Endothelial cell of umbilical vein (primary cell): ENCODE data around the gene YWHAH. TPM values are rescaled to one million over a fixed set of nuclear protein-coding genes. Genes with fewer than 3 reads are reported as not detected.

Experiments
- BruUV-seq: library from RNA; stranded (reverse); fragments of 400-500 nt; replicated peaks from 2 replicates; lab custom pipeline; 2021; lab: Mats Ljungman, UMichigan
- CTCF ChIA-PET: fragments of 300-600, 350-600 bp; sonication (Branson Sonifier 250); formaldehyde crosslinking; loops from one replicate; lab custom pipeline; 2021; ENCODE audit warnings: antibody characterized with exemption, inconsistent platforms; lab: Charles Lee
- POLR2A ChIA-PET: fragments of 300-600, 350-600 bp; sonication (Branson Sonifier 250); formaldehyde crosslinking; loops from one replicate; lab custom pipeline; 2021; ENCODE audit warnings: antibody characterized with exemption, inconsistent platforms; lab: Charles Lee
- DNase-seq: peaks from one replicate; pipeline ENCODE4 v3.0.0-alpha.2; 2011; ENCODE audit warnings: low read depth, low spot score
- FAIRE-seq: peaks from 2 replicates; lab custom pipeline; 2011; peaks lifted over from hg19 to GRCh38; lab: Jason Lieb, UNC
- H2AFZ ChIP-seq: 2 replicates; pipeline ENCODE4 v1.6.0; 2012; ENCODE audit warnings: low read depth, low read length, control low read depth, inconsistent platforms
- H3K27ac ChIP-seq: 2 replicates; pipeline ENCODE4 v1.5.1; 2011; ENCODE audit warnings: low read depth, mild to moderate bottlenecking, control low read depth, low read length, moderate library complexity; ENCODE audit not compliant: insufficient read depth
- H3K27me3 ChIP-seq, 2 experiments: 2 replicates each; pipeline versions ENCODE4 v1.6.0 to v1.6.1; 2011; ENCODE audit warnings: low read length in 2 of 2, mixed read lengths in 1 of 2; ENCODE audit not compliant: control insufficient read depth in 2 of 2, insufficient read depth in 2 of 2
- H3K36me3 ChIP-seq, 2 experiments: 2 replicates in 1 of 2; 3 replicates in 1 of 2; pipeline ENCODE4 v1.5.1; 2011; ENCODE audit warnings: low read length in 2 of 2, mild to moderate bottlenecking in 1 of 2, moderate library complexity in 1 of 2; ENCODE audit not compliant: control insufficient read depth in 2 of 2, insufficient read depth in 2 of 2; ENCODE audit errors: extremely low read depth in 1 of 2
- H3K4me1 ChIP-seq: 3 replicates; pipeline ENCODE4 v1.5.1; 2011; ENCODE audit warnings: mild to moderate bottlenecking, low read length; ENCODE audit not compliant: control insufficient read depth, insufficient read depth; ENCODE audit errors: extremely low read depth
- H3K4me2 ChIP-seq: 2 replicates; pipeline ENCODE4 v1.6.1; 2011; ENCODE audit warnings: low read length, control low read depth, mixed read lengths; ENCODE audit not compliant: insufficient read depth
- H3K4me3 ChIP-seq, 3 experiments: fragments of 200-600 bp in 1 of 3; sonication (generic), shearing (Covaris generic) in 1 of 3; replicated peaks in 1 of 3; 2 replicates each; pipeline ENCODE4 v1.5.1; 2011 to 2016; ENCODE audit warnings: control low read depth in 3 of 3, low read length in 3 of 3, mild to moderate bottlenecking in 2 of 3, inconsistent platforms in 1 of 3, low read depth in 1 of 3, moderate library complexity in 1 of 3; ENCODE audit not compliant: insufficient read depth in 1 of 3
- H3K79me2 ChIP-seq: 2 replicates; pipeline ENCODE4 v1.6.0; 2012; ENCODE audit warnings: low read length, inconsistent platforms; ENCODE audit not compliant: control insufficient read depth, insufficient read depth
- H3K9ac ChIP-seq: replicated peaks from 2 replicates; pipeline ENCODE3; 2011; ENCODE audit warnings: low read length, control low read depth; ENCODE audit not compliant: insufficient read depth; ENCODE audit errors: extremely low read depth
- H3K9me1 ChIP-seq: replicated peaks from 3 replicates; pipeline ENCODE4 v1.6.0; 2011; ENCODE audit warnings: mild to moderate bottlenecking, low read length; ENCODE audit not compliant: control insufficient read depth, insufficient read depth; ENCODE audit errors: extremely low read depth
- H3K9me3 ChIP-seq: replicated peaks from 2 replicates; pipeline ENCODE4 v1.5.1; 2012; ENCODE audit warnings: low read length, inconsistent platforms; ENCODE audit not compliant: control insufficient read depth, insufficient read depth
- H4K20me1 ChIP-seq: replicated peaks from 2 replicates; pipeline ENCODE3; 2011; ENCODE audit warnings: mild to moderate bottlenecking, low read length; ENCODE audit not compliant: control insufficient read depth, insufficient read depth; ENCODE audit errors: extremely low read depth
- CTCF ChIP-seq, 2 donors: IDR thresholded peaks; 1 replicate in 1 of 2; 2 replicates in 1 of 2; pipeline ENCODE4 v1.5.1; 2011; ENCODE audit warnings: low read length in 2 of 2, mild to moderate bottlenecking in 2 of 2, moderate library complexity in 2 of 2, control low read depth in 1 of 2, inconsistent platforms in 1 of 2, low read depth in 1 of 2; ENCODE audit not compliant: insufficient read depth in 1 of 2; ENCODE audit errors: extremely low read depth in 1 of 2
- EZH2 ChIP-seq: IDR thresholded peaks from 2 replicates; pipeline ENCODE4 v1.6.1; 2012; ENCODE audit warnings: borderline replicate concordance, low read depth, mild to moderate bottlenecking, moderate library complexity, low read length, inconsistent platforms; ENCODE audit not compliant: severe bottlenecking
- FOS ChIP-seq: IDR thresholded peaks from 2 replicates; pipeline ENCODE4 v1.6.1; 2011; ENCODE audit warnings: mild to moderate bottlenecking, low read length, moderate library complexity, borderline replicate concordance; ENCODE audit not compliant: insufficient read depth
- GATA2 ChIP-seq: IDR thresholded peaks from 2 replicates; pipeline ENCODE4 v1.7.0; 2011; ENCODE audit warnings: low read depth, mild to moderate bottlenecking, moderate library complexity, mixed read lengths, low read length; ENCODE audit not compliant: insufficient read length, insufficient read depth
- JUN ChIP-seq: IDR thresholded peaks from 2 replicates; pipeline ENCODE4 v1.6.1; 2011; ENCODE audit warnings: borderline replicate concordance, low read depth; ENCODE audit not compliant: insufficient read length, insufficient read depth
- MYC ChIP-seq: IDR thresholded peaks from one replicate; pipeline ENCODE4 v1.6.1; 2011; ENCODE audit warnings: mild to moderate bottlenecking, low read depth, low read length
- POLR2A ChIP-seq: IDR thresholded peaks from 2 replicates; pipeline ENCODE4 v1.6.1; 2012; ENCODE audit warnings: low read depth, mild to moderate bottlenecking, control low read depth, low read length
- POLR2AphosphoS5 ChIP-seq: IDR thresholded peaks from 2 replicates; pipeline ENCODE4 v1.6.1; 2012; ENCODE audit warnings: low read depth, mild to moderate bottlenecking, control low read depth, low read length, moderate library complexity; ENCODE audit not compliant: insufficient read depth
- dilution Hi-C: fragments of 300-500 bp; cut with MboI; formaldehyde crosslinking; loops from one replicate; pipeline ENCODE4 v1.15.0; 2019; ENCODE audit warnings: low sequenced_read_pairs; ENCODE audit not compliant: extremely low pct_ligation_motif_present
- intact Hi-C: fragments of 100-400 bp; cut with micrococcal nuclease; formaldehyde crosslinking; loops from one replicate; pipeline ENCODE4 v1.10.0; 2022
- polyA plus RNA-seq, 4 experiments: library from polyadenylated mRNA; depleted of rRNA in 3 of 4; stranded (reverse) in 3 of 4; unstranded in 1 of 4; fragments of >200 nt; gene quantifications; 2 replicates each; pipeline versions ENCODE4 v1.2.1 to v1.2.3, GENCODE V29; 2011 to 2012; ENCODE audit warnings: missing spikeins in 1 of 4
- total RNA-seq: library from RNA; stranded (reverse); gene quantifications from 2 replicates; pipeline ENCODE4 v1.2.3, GENCODE V29; 2021
- TF ChIP-seq, protein P1 (sequence below): IDR thresholded peaks from 2 replicates; pipeline ENCODE4 v1.6.1; 2011; ENCODE audit not compliant: insufficient read depth, insufficient read length

The YWHAH gene
- total and polyA plus RNA-seq, 2 donors (not counting 3 experiments of a cell fraction or from before 2014, with no cell fraction given) = 73.6 to 170 TPM

- H4K20me1 ChIP-seq = no peaks in the 10 kb centered on the region
- BruUV-seq = no TSS peak
These were observed 24.0 kb upstream of the YWHAH start for GRCh38 chr22:31920306-31920705.

More at GRCh38 chr22:31920306-31920705, 24.0 kb upstream of the YWHAH start:
- Histone ChIP-seq H2AFZ (no peak overlapping the region), H3K4me3 (no peak overlapping the region), H3K36me3 (no peaks in the 10 kb centered on the region), H3K27ac (no peak overlapping the region), H3K4me2 (no peak overlapping the region), H3K9ac (no peak overlapping the region), H3K27me3 (peaks cover 0 to 5% of the 10 kb centered on the region in 2 experiments), H3K9me3 (no peaks in the 10 kb centered on the region), H3K9me1 (no peaks in the 10 kb centered on the region), H3K4me1 (peaks cover 12% of the 10 kb centered on the region), H3K79me2 (no peaks in the 10 kb centered on the region)
- intact Hi-C loops = no loop called here
- dilution Hi-C loops = no loop called here
- CTCF ChIA-PET = interaction anchor here (1.8 kb wide), 1 partner anchor 49 kb away, joined by 5 read pairs; no protein-coding TSS in a partner anchor
- POLR2A ChIA-PET = no interaction called here
- DNase-seq (no peak), FAIRE-seq (no peak)
- TF ChIP-seq POLR2A (no peak), JUN (no peak), FOS (no peak), EZH2 (no peak), GATA2 (no peak), CTCF (IDR thresholded peaks at IDR 0.05; ENCODE audit: extremely low read depth in 1 of 2, insufficient read depth in 1 of 2, low read depth in 1 of 2, low read length in 2 of 2) (no peak), POLR2AphosphoS5 (no peak), MYC (no peak)
- TF ChIP-seq, protein P1, sequence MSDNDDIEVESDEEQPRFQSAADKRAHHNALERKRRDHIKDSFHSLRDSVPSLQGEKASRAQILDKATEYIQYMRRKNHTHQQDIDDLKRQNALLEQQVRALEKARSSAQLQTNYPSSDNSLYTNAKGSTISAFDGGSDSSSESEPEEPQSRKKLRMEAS = no peak
